Astrocyte of the spinal cord (primary cell): Measurements from ENCODE around the gene ARHGAP6.

Experiments used
- DNase-seq: peaks from one replicate; pipeline ENCODE4 v3.0.0; 2011; ENCODE audit warnings: low read depth, low spot score
- H3K4me3 ChIP-seq: 2 replicates; pipeline ENCODE4 v1.5.1; 2011; ENCODE audit warnings: low read depth, mild to moderate bottlenecking, low read length, moderate library complexity
- CTCF ChIP-seq: IDR thresholded peaks from 2 replicates; pipeline ENCODE4 v1.5.1; 2012; ENCODE audit warnings: low read depth, mild to moderate bottlenecking, low read length, inconsistent platforms
- in situ Hi-C: cut with HindIII; loops from 2 replicates; pipeline ENCODE4 v1.10.0; 2017; ENCODE audit warnings: low sequenced_read_pairs

ARHGAP6 gene

GRCh38 chrX:11462648-11463047 lies 203.1 kb downstream of the ARHGAP6 start:
- TF ChIP-seq CTCF = no peak
- in situ Hi-C loops = no loop called here
- DNase-seq = no peak
- no peak overlapping the region for H3K4me3 ChIP-seq

GRCh38 chrX:11462136-11462535 lies 203.6 kb downstream of the ARHGAP6 start:
- in situ Hi-C loops = no loop called here
- no peak for TF ChIP-seq CTCF

GRCh38 chrX:11461201-11462001 lies 204.3 kb downstream of the ARHGAP6 start:
- no peak overlapping the region for H3K4me3 ChIP-seq
- DNase-seq = no peak
- TF ChIP-seq CTCF = no peak
- in situ Hi-C loops = no loop called here

More at GRCh38 chrX:11462136-11462535, 203.6 kb downstream of the ARHGAP6 start:
- no peak for DNase-seq
- no peak overlapping the region for H3K4me3 ChIP-seq

GRCh38 chrX:11460347-11460746 lies 205.4 kb downstream of the ARHGAP6 start:
- no peak for TF ChIP-seq CTCF
- H3K4me3 ChIP-seq = no peak overlapping the region
- no peak for DNase-seq
- in situ Hi-C loops = no loop called here

- in situ Hi-C loops = no loop called here
- no peak for DNase-seq
- no peak overlapping the region for H3K4me3 ChIP-seq
- TF ChIP-seq CTCF = no peak
Measured at GRCh38 chrX:11458170-11458569, 207.6 kb downstream of the ARHGAP6 start.

GRCh38 chrX:11451151-11451550 lies 214.6 kb downstream of the ARHGAP6 start:
- TF ChIP-seq CTCF = no peak
- in situ Hi-C loops = no loop called here
- H3K4me3 ChIP-seq = no peak overlapping the region
- DNase-seq = no peak
